NCI-H2081 treated with DMSO at 0.1 percent for 48 hours (cell line): ENCODE results near the gene PAIP2.
"Not testable (repeated sequence)": the region's sequence is repeated elsewhere in the genome, so short reads cannot be mapped to it uniquely, and the experiment has no call there.

Experiments
- DNase-seq: peaks from one replicate; lab custom pipeline; 2025; lab: John Stamatoyannopoulos, UW

The PAIP2 gene

GRCh38 chr5:139341689-139342422 is at the start of gene PAIP2:
Gene PAIP2 (plus strand): TSS chr5:139341854. CDS start chr5:139363785, 21,931 bp downstream.
- DNase-seq: peak; percentile 60

GRCh38 chr5:139293202-139293506 is 48.5 kb upstream of the PAIP2 start:
- no peak for DNase-seq

GRCh38 chr5:139293507-139294373 is 47.9 kb upstream of the PAIP2 start, which contains the start of gene MATR3:
Gene MATR3 (plus strand): TSS chr5:139293740. CDS start chr5:139307416, 13,676 bp downstream.
- DNase-seq: peak; percentile 68

- no peak for DNase-seq
Measured at GRCh38 chr5:139294374-139295165, 47.1 kb upstream of the PAIP2 start.

- DNase-seq: no peak
Measured at GRCh38 chr5:139295346-139296057, 46.2 kb upstream of the PAIP2 start.

- DNase-seq: no peak
Measured at GRCh38 chr5:139296198-139296597, 45.5 kb upstream of the PAIP2 start.

GRCh38 chr5:139296862-139297326 is 44.8 kb upstream of the PAIP2 start:
- no peak for DNase-seq

- DNase-seq: no peak
Measured at GRCh38 chr5:139297439-139298133, 44.1 kb upstream of the PAIP2 start.

- DNase-seq: no peak
Measured at GRCh38 chr5:139298242-139298641, 43.4 kb upstream of the PAIP2 start.

GRCh38 chr5:139299486-139299885 is 42.2 kb upstream of the PAIP2 start:
- no peak for DNase-seq

- DNase-seq: no peak
Measured at GRCh38 chr5:139301808-139302499, 39.7 kb upstream of the PAIP2 start.

GRCh38 chr5:139304391-139305324 is 37.0 kb upstream of the PAIP2 start:
- no peak for DNase-seq

GRCh38 chr5:139306197-139306596 is 35.5 kb upstream of the PAIP2 start:
- DNase-seq: no peak

GRCh38 chr5:139306628-139307379 is 34.9 kb upstream of the PAIP2 start:
- DNase-seq: no peak

GRCh38 chr5:139308797-139309196 is 32.9 kb upstream of the PAIP2 start:
- DNase-seq: no peak

- not testable (repeated sequence) for DNase-seq
Measured at GRCh38 chr5:139310715-139311186, 30.9 kb upstream of the PAIP2 start.

- DNase-seq: no peak
Measured at GRCh38 chr5:139312075-139312474, 29.6 kb upstream of the PAIP2 start.

- no peak for DNase-seq
Measured at GRCh38 chr5:139314276-139314675, 27.4 kb upstream of the PAIP2 start.
